HG02588 (cell line): ENCODE results near the gene SSH2.
A peak's percentile ranks its signal among the peaks of the same experiment; 100 is the strongest.

Source experiments
- ATAC-seq: cut with Tn5 transposase; IDR thresholded peaks from one replicate; pipeline ENCODE4 v1.9.1; 2021; ENCODE audit warnings: mild to moderate bottlenecking, moderate library complexity; ENCODE audit not compliant: unreplicated experiment

Gene SSH2

DNA sequence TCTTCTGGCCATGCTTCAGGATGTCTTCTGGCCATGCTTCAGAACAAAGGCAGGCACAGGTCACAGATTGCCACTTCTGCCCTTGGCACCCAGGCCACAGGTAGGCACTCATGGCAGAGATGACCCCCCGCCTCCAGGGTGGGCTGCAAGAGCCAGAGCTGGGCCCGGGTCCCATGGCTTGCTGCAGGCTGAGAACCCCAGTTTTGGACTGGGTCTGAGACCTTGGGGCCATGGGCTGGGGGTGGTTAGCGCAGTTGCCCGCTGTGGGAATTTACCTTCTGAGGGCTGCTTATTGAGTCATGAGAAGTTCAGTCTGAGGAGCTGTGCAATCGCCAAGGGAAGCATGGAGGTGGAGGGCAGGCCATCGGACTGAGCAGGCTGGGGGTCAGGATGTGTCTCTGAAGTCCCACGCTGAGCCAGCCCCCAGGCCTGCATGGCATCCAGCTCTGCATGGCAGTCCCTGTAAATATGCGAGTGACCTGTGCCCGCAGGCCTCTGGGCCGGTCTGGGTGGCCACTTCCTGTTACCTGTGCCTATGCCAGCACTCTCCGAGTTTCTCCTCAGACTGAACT lies 335.4 kb downstream of the SSH2 start:
- no peak for ATAC-seq

GRCh38 chr17:29593591-29594518 lies 336.2 kb downstream of the SSH2 start:
- ATAC-seq: no peak

DNA sequence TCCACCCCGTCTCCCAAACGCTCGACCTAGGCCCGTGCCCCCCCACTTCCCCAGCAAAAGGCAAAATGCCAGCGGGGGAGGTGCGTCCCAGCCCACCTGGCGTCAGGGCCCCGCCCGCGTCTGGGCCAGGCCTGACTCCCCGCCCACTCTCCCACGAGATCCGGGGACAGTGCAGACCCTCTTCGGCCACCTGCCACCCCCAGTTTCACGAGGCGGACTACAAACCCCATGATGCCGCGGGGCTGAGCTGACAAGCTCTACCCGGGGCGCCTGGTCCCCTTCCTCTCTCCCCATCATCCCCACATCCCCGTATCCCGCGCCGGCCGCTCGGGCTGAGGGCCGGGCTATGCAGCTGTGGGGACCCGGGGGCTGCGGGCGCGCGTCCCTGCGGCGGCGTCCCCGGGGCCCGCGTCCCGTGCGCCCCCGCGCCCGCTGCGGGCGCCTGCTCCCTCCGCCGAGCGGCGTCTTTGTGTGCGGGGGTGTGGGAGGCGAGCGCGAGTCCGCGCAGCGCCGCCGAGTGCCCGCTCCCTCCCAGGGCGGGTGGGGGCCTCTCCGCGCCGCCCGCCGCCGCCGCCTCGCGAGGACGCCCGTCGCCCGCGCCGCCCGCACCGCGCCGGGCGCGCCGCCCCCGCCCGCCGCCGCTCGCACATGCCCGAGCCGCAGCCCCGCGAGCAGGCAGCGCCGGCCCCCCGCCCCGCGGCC lies 337.0 kb downstream of the SSH2 start, which contains the start of gene ANKRD13B:
ANKRD13B (plus strand) TSS at position 283 of the 702 bp plus-strand sequence. CDS start 490 bp downstream, outside the sequence.
- ATAC-seq: no peak

- ATAC-seq: no peak
Observed at GRCh38 chr17:29591737-29592608, 338.1 kb downstream of the SSH2 start.

DNA sequence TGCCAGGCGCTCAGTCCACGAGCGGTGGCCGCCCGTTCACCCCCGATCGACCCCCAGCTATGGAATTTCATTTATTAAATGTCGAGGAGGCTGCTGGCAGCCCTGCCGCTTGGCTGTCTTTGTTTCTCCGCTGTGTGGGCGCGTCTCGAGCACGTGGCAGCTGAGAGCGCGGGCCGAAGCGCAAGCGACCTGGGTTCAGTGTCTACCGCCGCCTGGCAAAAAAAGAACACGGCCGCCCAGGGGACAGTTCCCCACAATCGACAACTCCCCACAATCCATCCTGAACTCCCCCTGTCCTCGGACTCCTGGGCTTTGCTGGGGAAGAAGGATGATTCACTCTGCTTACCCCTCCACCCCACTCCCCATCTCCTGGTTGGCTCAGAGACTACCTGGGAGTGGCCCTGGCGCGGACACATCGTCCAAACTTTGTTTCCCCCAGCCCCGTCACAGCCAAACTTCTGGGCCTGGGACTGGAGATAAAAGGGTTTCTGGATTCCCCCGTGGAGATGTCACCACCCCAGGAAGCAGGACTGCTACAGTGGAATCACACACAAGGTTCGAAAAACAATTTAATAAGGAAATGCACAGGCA lies 338.8 kb downstream of the SSH2 start:
- no peak for ATAC-seq

DNA sequence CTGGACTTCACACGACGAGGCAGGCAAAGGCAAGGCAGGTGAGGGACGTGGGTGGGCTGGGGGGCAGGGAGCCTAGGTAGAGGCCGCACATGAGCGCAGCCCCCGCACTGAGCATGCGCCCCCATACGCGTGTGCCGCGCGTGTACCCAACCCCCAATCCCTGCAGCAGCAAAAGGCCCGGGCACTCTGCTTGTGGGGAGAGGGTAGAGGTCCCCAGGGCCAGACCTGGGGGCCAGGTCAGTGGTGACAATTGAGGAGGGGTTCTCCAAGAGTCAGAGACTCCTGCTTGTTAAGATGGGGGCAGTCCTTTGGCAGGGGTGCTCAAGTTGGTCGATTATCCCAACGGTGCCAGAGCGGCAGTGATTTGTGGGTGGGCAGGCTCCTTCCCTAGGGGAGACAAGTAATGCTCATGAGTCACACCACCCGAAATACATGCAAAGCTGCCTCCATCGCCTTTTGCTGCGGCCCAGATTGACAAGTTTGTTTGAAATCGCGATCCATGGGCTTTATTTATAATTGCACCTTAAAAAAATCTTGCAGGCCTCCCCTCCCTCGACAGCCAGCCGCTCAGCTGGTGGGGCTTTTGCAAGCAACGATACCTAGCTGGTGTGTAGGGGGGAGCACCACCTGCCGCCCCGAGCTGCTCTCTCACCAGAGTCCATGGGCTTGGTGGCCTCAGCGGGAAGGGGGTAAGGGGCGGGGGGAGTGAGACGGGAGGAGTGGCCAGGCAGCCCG lies 339.4 kb downstream of the SSH2 start:
- no peak for ATAC-seq

DNA sequence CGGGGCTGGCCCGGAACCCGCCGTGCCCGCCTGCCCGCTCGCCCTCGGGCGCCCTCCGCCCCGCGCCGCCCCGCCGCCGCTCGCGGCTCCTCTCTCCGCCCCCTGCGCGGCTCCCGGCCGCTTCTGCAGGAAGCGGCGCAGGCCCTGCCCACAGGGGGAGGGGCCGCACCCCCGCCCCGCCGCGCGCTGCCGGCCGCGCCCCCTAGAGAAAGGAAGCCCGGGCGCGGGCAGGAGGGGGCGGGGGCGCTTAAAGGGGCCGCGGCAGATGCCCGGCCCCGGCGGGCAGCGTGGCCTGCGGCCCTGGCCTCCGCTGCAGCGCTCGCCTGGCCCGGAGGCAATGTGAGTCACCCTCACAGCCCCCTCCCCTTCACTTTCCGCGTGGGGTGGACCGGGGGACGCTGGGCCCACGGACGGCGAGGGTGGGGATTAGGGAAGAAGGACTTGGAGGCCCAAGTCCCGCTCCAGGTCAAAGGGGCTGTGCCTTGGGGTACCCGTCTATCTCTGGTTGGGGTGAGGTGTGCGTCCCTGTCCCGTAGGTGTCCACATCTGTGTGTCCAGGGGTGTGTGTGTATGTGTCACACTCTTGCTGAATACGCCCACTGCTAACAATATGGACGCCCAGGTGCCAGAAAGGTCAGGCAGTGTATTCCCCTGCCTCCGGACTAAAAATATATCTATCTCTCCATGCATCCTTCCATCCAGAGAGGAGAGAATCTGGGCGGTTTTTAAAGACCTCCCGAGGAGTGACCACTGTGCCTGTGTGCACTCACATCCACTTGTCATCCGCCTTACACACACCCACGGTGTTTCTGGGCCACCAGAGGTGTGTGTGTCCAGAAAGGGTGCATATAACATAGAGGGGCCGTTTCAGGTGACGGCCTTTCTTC lies 340.3 kb downstream of the SSH2 start, which contains the start of gene GIT1:
GIT1 (minus strand) TSS at position 125 of the 887 bp plus-strand sequence. CDS start 270 bp downstream, outside the sequence.
- peak; percentile 58 for ATAC-seq

DNA sequence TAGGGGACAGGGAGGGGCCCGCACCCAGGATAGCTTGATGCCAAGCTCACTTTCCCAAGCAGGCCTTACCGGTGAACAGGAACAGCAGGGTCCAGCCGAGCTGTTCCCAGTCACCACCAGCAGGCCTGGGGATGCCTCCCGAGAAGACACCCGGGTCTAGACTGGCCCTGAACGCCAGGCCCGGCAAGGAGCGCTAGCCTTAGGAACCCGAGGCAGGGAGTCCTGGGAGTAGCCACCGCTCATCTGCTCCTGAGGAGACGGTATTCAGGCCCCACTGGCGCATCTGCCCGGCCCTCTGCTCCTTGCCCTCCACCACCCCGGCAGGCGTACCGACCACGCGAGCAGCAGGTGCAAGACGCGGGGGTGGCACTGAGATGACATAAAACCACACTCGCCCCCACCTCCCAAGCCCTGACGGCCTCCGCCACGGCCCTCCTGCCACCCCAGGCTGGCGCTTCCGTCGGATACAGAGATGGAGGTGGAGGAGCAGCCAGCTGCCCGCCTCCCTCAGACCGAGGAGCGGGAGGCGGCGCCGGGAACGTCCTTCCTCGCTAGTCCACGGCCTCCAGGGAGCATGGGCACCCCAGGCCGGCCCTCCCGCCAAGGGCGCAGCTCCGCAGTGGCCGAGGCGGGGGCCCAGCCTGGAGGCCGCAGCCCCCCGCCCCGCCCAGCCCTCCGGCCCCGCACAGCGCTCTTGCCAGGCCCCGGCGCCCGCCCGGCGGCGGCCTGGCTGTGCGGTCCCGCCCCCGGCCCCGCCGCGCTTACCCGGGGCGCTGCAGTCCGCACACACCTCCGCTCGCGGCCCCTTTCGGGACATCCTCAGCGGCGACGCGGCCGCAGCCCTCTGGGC lies 341.2 kb downstream of the SSH2 start:
- peak; percentile 9 for ATAC-seq

- no peak for ATAC-seq
Observed at GRCh38 chr17:29588017-29588561, 341.9 kb downstream of the SSH2 start.

DNA sequence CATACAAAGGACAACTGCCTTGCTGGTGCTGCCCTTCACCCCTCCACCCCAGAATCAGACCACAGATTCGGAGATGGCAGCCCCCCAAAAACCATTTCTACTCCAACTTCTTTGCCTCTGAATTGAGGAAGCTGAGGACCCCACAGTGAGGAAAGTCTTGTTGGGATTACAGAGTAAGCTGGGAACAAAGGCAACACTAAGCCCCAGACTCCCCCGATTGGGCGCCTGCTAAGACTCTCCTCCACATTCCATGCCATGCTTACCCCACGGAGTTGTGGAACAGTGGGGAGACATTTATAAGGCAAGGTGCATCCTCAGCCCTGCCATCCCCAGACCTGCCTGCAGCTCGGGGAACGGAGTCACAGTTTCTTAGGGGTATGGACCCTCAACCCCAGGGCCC lies 342.4 kb downstream of the SSH2 start:
- ATAC-seq: no peak

- ATAC-seq: no peak
Observed at GRCh38 chr17:29586676-29587469, 343.2 kb downstream of the SSH2 start.

DNA sequence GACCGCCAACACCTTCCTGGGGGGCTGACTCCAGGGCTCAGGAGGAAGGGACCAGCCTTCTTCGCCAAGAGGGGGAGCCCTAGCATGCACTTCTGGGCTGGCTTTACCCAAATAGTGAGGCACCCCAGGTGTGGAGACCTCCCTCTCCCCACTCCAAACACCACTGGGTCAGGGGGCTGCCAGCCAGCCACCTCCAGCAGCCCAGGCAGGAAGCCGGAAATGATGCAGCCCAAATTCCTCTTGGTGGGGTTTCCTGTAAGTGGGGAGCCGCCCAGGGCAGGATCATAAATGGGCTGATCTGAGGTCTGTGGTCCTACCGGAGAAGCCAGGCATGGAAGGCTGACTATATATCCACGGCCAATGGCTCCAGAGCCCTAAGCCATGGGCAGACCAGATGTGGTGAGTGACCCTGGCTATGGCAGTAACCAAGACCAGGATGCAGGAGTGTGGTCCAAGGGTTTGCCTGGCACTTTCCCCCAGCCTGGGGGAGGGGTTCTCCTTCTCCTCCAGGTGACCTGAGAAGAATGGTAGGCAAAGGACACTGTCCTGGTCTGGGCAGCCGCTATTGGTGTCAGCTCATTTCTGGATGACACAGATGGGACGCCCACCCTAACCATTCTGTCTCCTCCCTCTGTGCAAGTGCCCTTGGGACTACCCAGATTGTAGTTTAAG lies 344.8 kb downstream of the SSH2 start:
- no peak for ATAC-seq

DNA sequence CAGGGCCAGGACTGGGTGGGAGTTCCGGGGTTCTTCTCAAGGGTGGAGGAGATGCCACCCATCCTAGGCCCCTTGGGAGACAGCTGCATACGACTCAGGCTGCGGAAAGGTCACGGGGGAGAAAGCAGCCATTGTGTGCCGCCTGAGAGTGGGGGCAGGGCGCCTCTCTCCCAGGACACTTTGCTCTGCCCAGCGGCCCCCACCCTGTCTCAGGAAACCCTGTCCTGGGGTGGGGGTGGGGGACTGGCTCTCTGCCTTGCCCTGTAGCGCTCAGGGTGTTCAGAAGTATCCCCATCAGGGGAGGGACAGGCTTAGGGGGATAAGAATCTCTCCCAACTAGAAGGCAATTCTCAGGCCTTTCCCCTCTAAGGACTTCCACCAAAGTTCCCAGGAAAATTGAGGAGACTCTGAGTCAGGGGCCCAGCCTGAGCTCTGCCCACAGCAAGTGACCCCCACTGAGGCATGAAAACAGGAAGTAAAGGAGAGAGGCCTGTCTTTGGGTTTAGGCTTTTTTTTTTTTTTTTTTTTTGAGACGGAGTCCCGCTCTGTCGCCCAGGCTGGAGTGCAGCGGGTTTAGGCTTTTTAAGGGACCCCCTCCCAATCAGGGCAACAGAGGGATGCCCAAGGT lies 345.5 kb downstream of the SSH2 start:
- no peak for ATAC-seq

- no peak for ATAC-seq
Observed at GRCh38 chr17:29583324-29584248, 346.4 kb downstream of the SSH2 start.
